DMS 273 (cell line): ENCODE measurements around the gene C15orf62.

Experiments
- DNase-seq: peaks from one replicate; lab custom pipeline; 2025; ENCODE audit not compliant: unreplicated experiment; lab: John Stamatoyannopoulos, UW

C15orf62 gene

GRCh38 chr15:40769274-40770146 is at the start of gene C15orf62:
Gene C15orf62 (plus strand): TSS chr15:40769980. CDS start chr15:40770496, 516 bp downstream.
- peak; percentile 71 for DNase-seq

GRCh38 chr15:40721701-40722100 is 48.1 kb upstream of the C15orf62 start:
- DNase-seq, result no peak

GRCh38 chr15:40722354-40722753 is 47.4 kb upstream of the C15orf62 start:
- no peak for DNase-seq

GRCh38 chr15:40722934-40723333 is 46.8 kb upstream of the C15orf62 start:
- no peak for DNase-seq

GRCh38 chr15:40723919-40724318 is 45.9 kb upstream of the C15orf62 start:
- DNase-seq, result no peak

GRCh38 chr15:40731034-40731433 is 38.7 kb upstream of the C15orf62 start:
- no peak for DNase-seq

- no peak for DNase-seq
Observed at GRCh38 chr15:40736575-40736974, 33.2 kb upstream of the C15orf62 start.

GRCh38 chr15:40737048-40737447 is 32.7 kb upstream of the C15orf62 start:
- DNase-seq, result no peak

GRCh38 chr15:40739047-40739446 is 30.7 kb upstream of the C15orf62 start:
- no peak for DNase-seq

- DNase-seq, result no peak
Observed at GRCh38 chr15:40739854-40740253, 29.9 kb upstream of the C15orf62 start.

GRCh38 chr15:40743485-40743901 is 26.3 kb upstream of the C15orf62 start:
- no peak for DNase-seq

GRCh38 chr15:40743921-40744814 is 25.6 kb upstream of the C15orf62 start:
- peak; percentile 22 for DNase-seq

GRCh38 chr15:40744815-40745152 is 25.0 kb upstream of the C15orf62 start:
- DNase-seq, result no peak

GRCh38 chr15:40746916-40747418 is 22.8 kb upstream of the C15orf62 start:
- DNase-seq, result no peak

- no peak for DNase-seq
Observed at GRCh38 chr15:40747685-40748631, 21.8 kb upstream of the C15orf62 start.

GRCh38 chr15:40749151-40749630 is 20.6 kb upstream of the C15orf62 start:
- DNase-seq, result no peak

- DNase-seq, result no peak
Observed at GRCh38 chr15:40750885-40751284, 18.9 kb upstream of the C15orf62 start.

- no peak for DNase-seq
Observed at GRCh38 chr15:40751745-40752144, 18.0 kb upstream of the C15orf62 start.

- peak; percentile 23 for DNase-seq
Observed at GRCh38 chr15:40754574-40754882, 15.3 kb upstream of the C15orf62 start.
